COLO668 (cell line): ENCODE data around the gene LAMC3.
"Not testable (repeated sequence)": the region's sequence is repeated elsewhere in the genome, so short reads cannot be mapped to it uniquely, and the experiment has no call there.

Source experiments
- DNase-seq: peaks from one replicate; lab custom pipeline; 2025; ENCODE audit not compliant: unreplicated experiment; lab: John Stamatoyannopoulos, UW

LAMC3 gene

DNA sequence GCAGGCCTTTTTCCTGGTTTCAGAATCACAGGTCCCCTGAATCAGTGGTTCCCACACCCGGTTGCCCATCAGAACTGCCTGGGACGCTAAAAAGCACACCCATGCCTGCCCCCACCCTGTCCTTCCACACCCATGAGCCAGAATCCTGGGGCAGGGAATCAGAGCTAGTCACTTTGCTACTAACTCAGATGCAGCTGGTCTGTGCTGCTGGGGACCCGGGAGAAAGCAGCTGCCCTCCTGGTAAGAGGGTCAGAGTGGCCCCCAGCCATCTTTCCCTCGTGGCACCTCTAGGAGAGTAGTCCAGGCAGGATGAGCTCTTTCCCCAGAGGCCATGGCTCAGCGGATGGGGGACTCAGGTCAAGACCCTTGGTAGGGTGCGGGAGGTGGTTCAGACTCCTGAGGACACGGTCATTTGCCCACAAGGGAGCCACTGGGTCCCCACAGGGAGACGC lies 105.1 kb downstream of the LAMC3 start:
- DNase-seq, result no peak

DNA sequence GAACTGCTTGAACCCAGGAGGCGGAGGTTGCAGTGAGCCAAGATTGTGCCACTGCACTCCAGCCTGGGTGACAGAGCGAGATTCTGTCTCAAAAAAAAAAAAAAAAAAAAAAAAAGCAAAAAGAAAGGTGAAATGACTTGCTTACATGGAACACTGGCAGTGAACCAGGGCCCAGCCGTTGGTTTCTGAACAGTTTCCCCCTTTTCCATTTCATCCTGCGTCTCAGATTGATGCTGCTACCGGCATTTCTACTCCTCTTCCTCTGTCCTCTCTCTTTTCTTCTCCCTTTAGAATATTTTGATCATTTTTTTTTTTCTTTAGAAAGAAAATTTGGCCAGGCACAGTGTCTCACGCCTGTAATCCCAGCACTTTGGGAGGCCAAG lies 106.4 kb downstream of the LAMC3 start:
- DNase-seq, result not testable (repeated sequence)

DNA sequence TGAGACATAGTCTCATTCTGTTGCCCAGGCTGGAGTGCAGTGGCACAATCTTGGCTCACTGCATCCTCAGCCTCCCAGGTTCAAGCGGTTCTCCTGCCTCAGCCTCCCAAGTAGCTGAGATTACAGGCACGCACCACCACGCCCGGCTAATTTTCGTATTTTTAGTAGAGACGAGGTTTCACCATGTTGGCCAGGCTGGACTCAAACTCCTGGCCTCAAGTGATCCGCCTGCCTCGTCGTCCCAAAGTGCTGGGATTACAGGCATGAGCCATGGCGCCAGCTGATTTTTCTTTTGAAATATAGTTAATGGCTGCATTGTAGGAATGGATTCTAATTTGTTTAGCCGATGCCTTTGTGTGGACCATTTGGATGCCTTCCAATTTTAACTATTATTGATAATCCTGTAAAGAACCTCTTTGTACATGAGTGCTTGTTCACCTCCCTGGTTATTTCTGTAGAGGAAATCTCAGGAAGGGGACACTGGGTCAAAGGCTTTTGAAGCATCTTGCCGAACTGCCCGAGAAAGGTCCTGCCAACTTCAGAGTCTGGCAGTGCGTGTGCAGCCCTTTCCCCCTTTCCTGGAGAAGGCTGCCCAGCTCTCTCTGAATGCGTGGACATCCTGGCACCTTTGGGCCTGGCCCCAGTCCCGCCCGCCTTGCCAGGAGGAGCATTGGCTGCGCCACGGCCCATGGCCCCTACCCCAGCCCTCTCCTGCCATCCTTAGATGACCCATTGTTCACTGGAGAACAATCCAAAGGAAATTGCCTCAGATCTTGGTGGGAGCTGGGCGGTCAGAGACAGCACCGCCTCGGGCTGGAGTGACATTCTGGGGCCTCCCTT lies 107.5 kb downstream of the LAMC3 start:
- no peak for DNase-seq

DNA sequence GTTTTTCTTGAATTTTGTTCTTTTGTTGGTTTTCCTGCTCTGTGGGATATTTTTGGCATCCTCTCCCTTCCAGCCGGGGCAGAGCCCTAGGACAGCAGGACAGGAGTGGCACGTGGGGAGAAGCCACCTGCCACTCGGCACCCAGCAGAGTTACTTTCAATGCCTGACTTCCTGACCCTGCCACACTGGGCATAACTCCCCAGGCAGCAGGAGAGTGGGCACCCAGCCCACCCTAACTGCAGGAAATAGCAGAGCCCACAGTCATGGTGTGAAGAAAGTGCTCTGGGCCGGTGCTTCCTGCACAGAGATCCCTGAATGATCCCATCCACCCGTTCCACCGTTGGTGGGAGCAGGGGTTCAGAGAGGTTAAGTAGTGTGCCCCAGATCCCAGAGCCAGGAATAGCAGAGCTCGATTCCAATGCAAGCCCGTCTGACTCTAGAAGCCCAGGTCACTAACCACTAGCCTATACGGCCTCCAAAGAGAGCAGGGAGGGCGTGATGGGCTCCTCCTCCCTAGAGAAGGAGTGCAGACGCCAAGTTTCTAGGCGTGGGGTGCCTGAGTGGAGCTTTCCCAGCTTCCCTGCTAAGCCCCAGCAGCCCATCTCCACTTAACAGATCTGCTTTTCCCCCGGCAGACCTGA lies 108.3 kb downstream of the LAMC3 start:
- DNase-seq, result no peak

DNA sequence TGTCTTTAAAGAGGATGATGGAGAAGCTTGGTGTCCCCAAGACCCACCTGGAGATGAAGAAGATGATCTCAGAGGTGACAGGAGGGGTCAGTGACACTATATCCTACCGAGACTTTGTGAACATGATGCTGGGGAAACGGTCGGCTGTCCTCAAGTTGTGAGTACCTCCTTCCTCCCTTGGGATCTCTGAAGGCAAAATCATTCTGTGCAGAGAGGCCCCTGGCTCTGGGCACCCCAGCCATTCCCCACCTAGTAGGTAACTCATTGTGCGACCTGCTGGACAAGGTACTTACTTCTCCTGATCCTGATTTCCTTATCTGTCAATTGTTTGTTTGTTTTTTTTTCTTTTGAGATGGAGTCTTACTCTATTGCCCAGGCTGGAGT lies 108.8 kb downstream of the LAMC3 start:
- DNase-seq, result no peak

DNA sequence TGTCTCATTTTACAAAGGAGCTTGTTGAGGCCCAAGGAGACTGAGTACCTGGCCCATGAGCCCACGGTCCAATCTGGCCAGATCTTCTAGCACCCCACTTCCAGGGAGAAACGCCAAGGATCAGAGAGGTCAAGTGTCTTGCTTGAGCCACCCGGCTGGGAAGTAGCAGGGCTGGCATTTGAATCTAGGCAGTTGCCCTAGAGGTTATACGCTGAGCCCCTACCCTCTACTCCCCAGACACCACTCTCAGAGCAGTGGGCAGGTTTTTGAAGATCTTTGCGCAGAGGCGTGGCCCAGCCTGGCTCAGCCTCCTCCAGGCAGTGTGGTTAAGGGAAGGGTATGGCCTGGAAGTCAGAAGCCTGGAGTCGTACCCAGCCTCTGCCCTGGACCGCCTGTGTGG lies 110.6 kb downstream of the LAMC3 start:
- no peak for DNase-seq

DNA sequence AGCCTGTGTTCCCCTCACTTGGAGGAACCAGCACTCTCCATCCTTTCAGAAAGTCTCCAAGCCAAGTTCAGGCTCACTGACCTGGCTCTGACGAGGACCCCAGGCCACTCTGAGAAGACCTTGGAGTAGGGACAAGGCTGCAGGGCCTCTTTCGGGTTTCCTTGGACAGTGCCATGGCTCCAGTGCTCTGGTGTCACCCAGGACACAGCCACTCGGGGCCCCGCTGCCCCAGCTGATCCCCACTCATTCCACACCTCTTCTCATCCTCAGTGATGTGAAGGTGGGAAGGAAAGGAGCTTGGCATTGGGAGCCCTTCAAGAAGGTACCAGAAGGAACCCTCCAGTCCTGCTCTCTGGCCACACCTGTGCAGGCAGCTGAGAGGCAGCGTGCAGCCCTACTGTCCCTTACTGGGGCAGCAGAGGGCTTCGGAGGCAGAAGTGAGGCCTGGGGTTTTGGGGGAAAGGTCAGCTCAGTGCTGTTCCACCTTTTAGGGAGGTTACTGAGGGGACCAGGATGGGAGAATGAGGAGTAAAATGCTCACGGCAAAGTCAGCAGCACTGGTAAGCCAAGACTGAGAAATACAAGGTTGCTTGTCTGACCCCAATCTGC lies 111.8 kb downstream of the LAMC3 start:
- no peak for DNase-seq

DNA sequence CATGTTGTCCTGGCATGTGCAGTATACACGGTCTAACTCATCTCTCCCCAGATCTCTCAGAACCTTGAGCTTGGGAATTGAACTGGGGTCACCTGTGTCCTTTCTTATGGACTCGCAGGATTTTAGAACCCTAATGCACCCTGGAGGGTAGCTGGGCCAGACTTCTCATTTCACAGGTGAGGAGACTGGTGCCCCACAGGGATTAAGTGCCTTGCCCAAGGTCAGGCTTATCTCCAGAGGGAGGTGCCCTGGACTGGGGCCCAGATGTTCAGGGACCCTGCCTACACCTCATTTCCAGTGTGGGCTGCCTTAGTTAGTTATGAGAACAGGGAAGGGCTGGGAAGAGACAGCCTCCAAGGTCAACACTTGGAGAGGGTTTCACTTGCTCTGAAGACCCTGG lies 112.4 kb downstream of the LAMC3 start:
- DNase-seq, result no peak

DNA sequence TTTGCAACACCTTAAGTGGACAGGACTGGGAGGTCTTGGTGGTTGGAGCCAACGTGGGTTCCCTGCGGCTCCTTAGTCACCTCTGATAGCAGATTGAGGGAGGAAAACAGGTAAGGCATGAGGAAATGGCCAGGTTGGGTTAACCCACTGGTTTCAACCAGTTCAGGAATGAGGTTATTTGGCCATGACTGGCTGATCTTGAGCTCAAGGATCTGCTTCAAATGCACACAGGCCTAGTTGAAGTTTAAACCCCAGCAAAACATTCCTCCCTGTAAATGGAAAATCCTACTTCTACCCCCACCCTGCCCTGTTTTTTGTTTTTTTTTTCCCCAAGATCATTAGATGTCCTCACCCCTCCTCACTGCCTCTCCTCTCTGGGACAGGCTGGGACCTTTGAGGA lies 113.2 kb downstream of the LAMC3 start:
- DNase-seq, result no peak

DNA sequence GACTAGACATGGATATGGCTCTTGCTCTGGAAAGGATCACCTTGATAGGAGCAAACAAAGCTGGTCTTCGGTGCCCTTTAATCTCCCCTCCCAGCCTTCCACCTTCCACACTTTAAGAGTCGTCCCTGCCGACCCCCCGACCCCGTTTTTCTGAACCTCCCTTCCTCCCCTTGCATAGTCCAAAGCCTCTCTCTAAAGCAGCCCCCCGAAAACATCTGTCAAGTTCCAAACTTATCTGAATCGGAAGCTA lies 116.0 kb downstream of the LAMC3 start:
- no peak for DNase-seq

DNA sequence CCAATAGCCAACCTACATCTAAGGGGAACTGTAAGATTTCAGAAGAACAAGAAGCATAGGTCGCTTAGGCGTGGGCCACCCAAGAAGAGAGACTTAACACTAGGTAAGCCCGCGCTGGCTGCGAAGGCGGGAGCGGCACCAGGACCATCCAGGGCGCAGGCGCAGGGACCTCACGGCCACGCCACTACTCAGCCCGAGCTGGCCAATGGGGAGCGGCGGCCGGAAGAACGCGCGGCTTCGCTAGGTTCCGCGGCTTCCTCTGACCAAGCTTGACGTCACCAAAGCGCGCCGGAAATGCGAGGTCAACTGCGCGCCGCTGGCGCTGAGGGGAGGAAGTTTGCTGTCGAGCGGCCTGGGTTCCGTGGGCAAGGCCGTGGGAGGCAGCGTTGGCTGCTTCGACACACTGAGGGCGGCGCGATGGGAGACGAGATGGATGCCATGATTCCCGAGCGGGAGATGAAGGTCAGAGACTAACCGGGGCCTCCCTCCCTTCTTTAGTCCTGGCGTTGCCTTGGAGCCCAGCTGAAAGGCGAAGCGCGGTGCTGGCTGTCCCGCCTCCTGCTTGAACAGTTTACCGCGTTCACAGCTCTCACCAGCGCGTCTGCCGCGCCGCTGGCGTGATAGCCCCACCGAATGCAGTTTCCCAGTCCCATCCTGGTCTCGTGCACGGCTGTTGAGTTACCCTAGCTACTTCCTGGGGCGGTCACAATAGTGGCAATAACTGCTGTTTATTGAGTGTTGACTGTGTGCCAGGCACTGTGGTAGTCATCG lies 116.5 kb downstream of the LAMC3 start, which contains the start of gene NUP214:
NUP214 (plus strand) TSS at position 299 of the 771 bp plus-strand sequence; CDS start at position 418, 119 bp downstream.
- DNase-seq, result peak; percentile 99

DNA sequence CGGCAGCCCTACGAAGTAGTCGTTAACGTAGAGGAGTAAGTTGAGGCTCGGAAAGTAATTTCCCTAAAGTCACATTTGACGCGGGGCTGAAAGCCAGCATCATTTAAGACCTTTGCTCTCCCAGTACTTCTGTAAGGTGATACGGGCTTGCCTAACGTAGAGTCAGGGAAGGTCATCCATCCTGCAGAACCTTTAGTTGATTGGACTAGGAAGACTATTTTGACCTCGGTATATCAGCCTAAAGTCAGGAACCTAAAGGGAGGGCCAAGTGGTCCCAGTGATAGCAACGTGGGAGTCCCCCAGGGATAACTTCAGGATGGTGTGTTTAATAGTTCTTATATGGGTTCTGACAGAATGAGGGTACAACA lies 117.1 kb downstream of the LAMC3 start:
- no peak for DNase-seq

DNA sequence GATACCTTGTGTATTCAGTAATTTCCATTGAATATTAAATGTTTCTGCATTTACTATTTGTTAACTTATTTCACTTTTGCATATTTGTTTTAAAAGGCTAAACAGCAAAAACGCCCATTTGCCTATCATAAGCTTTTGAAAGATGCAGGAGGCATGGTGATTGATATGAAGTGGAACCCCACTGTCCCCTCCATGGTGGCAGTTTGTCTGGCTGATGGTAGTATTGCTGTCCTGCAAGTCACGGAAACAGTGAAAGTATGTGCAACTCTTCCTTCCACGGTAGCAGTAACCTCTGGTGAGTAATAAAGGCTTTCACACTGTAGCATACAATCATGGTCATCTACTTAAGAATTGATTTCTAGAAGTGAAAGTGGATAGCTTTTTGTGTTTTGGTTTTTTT lies 120.2 kb downstream of the LAMC3 start:
- no peak for DNase-seq

DNA sequence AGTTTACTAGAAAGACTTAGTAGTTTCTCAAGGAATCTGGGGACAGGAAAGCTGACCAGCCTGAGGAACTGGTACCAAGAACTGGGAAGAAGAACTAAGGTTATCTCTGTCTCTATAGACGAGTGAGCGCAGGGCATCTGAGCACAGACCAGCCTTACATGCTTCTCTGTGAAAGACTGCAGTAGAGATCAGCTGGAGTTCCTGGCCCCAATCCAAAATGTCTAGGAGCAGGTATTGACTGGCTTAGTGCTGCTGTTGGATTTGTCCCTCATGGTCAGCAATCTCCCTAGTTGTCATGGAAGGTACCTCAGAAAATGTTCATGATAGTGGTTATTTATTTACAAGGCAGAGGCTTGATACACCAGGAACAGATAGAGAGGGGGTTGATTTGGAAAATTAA lies 129.7 kb downstream of the LAMC3 start:
- no peak for DNase-seq

DNA sequence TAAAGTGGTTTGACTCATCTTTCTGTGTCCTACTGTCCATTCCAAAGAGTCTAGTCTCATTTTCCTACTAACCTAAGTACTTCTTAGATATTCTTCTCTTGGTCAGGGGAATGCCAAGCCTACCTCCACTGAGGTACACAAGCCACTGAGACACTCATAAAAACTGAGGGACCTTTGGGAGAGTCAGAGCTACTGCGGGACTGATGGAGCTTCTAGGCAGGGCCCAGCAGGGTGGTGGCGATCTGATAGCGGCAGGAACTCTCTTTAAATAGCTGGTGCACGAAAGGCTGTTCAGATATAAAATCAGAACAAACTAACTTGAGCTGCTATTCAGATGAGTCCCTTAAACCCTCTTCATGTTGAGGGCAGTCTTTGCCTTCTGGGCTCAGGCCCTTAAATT lies 131.1 kb downstream of the LAMC3 start:
- no peak for DNase-seq

DNA sequence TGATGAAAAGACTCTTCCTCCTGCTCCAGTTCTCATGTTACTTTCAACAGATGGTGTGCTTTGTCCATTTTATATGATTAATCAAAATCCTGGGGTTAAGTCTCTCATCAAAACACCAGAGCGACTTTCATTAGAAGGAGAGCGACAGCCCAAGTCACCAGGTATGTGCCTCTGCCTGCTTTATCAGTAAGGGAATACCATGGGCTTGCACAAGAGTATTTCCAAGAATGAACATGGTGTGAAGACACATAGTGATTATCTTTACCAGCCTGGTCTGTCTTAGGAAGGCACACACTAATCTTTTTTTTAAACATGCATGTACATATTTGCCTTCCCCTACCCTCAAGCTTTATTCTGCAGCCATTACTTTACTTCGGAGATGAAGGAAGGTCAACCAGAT lies 131.6 kb downstream of the LAMC3 start:
- no peak for DNase-seq

DNA sequence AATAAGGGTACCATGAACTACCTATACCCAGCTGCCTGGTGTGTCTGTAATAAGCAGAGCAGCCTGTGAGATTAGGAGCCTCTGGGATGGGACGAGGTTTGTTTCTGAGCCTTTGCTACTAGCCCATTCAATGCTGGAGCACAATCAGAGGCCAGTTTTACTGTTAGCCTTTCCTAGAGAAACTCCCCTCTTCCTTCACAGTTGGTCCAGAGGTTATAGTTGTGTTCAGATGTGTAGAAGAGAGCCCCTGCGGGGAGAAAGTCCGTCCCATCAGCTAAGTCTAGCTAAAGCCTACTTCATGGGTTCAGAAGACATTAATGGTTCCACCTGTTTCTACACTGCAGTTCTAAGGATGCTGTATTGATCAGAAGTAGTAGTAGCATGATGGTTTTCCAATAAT lies 133.2 kb downstream of the LAMC3 start:
- no peak for DNase-seq
